ENCODE measurements around the gene RPL36.

DNA sequence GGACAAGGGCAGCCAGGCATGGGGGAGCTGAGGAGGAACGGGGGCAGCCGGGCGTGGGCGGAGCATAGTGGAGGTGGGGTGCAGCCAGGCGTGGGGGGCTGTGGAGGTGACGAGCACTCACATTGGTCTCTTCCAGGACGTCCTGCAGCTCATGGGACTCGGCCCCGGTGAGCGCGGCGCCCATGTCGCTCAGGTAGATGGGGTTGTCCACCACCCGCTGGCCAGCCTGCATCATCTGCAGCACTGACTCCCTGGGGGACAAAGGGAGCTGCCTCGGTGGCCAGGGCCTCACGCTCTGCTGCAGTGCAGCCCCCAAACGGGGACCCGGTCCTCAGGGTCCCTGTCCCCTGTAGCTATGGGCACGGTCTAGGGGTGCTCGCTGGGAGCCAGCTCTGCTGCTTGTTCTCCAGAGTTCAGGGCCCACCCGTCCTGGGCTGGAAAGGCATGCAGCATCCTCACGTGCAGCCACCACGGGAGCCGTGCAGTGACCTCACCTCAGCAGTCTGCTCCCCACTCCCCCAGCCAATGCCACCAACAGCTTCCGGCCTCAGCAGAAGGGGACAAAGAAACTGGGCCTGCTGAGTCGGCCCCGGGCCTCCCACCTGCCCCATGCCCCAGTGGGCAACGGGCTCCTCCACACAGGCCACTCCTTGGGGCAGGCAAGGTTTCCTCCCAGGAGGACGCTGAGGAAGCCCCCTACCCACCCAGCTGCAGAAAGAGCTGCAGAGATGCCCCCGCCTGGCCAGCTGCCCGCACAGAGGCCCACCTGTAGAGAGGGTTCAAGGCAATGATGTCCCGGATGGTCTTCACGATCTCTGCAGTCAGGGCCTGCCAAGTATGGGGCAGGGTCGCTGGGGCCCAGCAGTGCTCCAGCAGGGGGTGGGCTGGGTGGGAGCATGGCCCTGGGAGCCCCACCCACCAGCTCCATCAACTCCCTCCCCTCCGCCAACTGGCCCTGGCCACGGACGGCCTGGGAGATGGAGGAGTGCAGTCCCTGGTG is 17.8 kb downstream of the RPL36 start:
- TF ChIP-seq, protein P1, sequence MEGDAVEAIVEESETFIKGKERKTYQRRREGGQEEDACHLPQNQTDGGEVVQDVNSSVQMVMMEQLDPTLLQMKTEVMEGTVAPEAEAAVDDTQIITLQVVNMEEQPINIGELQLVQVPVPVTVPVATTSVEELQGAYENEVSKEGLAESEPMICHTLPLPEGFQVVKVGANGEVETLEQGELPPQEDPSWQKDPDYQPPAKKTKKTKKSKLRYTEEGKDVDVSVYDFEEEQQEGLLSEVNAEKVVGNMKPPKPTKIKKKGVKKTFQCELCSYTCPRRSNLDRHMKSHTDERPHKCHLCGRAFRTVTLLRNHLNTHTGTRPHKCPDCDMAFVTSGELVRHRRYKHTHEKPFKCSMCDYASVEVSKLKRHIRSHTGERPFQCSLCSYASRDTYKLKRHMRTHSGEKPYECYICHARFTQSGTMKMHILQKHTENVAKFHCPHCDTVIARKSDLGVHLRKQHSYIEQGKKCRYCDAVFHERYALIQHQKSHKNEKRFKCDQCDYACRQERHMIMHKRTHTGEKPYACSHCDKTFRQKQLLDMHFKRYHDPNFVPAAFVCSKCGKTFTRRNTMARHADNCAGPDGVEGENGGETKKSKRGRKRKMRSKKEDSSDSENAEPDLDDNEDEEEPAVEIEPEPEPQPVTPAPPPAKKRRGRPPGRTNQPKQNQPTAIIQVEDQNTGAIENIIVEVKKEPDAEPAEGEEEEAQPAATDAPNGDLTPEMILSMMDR (IDR thresholded peaks at IDR 0.05): no peak
- TF ChIP-seq POLR2A (IDR thresholded peaks at IDR 0.05): no peak

All from right lobe of liver (tissue), 4 donors.